Activated CD8-positive, alpha-beta memory T cell treated with anti-CD3 and anti-CD28 coated beads for 1 hour (primary cell): ENCODE results near the gene D2HGDH.

ENCODE experiments used
- DNase-seq, 2 donors: peaks; one replicate each; pipeline ENCODE4 v3.0.0-alpha.2; 2020; ENCODE audit warnings: low read depth in 1 of 2; ENCODE audit errors: extremely low read depth in 1 of 2

Gene D2HGDH

DNA sequence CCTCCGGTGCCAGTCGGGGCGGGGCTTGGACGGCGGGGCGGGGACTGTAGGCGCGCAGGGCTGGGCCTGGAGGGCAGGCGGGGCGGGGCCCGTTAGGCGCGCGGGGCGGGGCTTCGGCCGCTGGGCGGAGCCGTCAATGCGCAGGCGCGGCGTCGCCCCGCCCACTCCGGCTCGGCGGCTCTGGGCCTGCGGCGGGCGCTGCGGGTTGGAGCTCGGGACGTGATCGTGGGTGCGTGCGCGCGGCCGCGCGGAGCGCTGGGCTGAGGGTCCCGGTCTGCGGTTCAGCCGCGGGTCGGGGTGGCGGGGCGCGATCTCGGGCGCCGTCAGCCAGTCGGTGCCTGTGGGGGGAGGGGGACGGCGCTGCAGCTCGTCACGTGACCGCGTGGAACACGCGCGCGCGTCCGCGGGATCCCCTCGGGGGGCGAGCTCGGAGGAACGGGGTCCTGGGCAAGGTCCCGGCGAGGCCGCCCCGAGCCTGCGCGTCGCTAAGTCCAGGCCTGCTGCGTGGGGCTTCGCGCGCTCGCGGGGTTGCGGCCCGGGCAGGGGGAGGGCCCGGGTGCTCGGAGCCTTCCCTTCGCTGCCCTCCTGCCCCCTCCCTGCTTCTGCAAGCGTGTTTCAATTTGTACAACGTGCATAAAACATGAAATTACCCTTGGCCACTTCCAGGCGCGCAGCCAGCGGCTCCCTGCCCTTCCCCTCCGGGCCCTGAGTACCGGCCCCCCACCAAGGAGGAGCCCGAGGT is at the start of gene D2HGDH:
Gene D2HGDH, plus strand, starts transcription at position 164 of the 742 bp plus-strand sequence. CDS start 595 bp downstream, outside the sequence.
- DNase-seq, result peak; percentile 82 to 93

DNA sequence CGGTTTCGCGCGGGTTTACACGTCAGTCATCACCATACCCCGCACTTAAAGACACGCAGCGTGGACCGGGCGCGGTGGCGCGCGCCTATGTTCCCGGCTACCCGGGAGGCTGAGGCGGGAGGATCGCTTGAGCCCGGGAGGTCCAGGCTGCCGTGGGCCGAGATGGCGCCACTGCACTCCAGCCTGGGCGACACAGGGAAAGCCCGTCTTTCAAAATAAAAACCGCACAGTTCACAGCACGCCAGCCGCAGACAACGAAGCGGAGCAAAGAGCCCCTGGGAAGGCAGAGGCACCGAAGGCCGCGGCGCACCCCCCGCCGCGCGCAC is 48.1 kb upstream of the D2HGDH start:
- no peak for DNase-seq

DNA sequence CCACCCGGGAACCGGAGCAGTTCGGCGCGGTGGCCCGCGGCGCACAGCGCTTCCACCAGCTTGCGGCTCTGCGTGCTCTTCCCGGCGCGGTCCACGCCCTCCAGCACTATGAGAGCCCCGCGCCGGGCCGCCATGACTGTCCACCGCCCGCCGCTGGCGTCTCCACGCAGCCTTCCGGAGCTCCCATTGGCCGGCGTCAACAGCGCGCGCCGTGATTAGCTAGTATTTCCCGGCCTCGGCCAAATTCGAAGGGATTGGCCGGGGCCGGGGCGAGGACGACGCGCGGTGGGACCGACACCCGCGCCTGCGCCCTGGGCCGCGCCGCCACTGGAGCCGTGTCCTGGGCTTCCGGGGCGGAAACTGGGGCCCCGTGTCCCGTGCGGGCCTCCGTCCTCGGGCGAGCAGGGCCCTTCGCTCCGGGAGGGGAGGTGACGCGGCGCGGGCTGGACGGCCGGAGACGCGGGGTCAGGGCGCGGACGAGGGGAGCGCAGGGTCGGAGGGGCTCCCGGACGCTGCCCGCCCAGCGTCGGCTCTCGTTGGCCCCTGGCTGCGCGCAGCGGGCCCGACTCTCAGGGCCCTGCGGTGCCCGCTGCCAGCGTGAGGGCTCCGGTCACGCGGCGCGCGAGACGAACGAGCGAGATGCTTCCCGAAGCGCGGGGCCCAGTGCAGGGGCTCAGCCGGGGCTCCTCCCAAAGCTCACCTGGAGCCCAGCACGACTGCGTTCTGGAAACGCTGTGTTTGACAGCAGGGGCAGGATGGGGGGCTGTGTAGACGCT is 47.6 kb upstream of the D2HGDH start, which contains the start of gene DTYMK:
Gene DTYMK, minus strand, starts transcription at position 166 of the 776 bp plus-strand sequence. Its CDS starts 32 bp downstream, at position 134.
- peak; percentile 80 to 95 for DNase-seq

DNA sequence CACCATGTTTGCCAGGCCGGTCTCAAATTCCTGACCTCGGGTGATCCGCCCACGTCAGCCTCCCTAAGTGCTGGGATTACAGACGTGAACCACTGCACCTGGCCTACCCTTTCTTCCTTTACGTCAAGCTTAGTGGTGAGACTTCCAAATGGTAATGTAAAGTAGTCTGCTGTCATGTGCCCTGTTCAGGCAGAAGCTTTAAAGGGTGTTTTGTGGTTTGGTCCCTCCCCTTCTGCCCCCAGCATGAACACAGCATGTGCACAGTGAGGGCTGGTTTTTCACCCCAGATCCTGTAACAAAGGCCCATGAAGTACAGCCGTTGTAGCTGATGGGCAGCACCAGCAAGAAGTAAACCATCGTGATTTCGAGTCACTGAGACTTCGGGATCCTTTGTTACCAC is 45.1 kb upstream of the D2HGDH start:
- DNase-seq, result no peak

DNA sequence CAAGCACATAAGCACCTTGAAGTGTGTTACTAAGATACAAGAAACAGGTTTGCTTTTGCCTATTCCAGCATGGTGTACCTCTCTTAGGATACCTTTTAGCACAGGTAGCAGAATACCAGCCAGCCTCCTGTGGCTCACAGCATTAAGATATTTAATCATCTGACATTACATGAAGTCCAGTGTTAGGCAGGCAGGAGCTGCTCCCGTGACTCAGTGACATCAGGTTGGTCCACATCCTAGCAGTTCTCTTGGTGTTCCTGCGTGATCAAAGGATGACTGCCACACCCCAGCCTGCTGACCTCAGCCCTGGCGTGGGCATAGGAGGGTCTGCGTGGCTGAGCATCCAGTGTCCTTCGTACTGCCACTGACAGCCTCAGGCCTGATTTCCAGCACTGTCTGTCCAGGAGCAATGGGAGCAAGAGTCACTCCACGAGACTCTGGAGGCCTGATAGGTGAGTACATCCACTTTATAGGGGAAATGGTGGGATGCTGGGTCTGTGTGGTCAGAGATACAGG is 44.2 kb upstream of the D2HGDH start:
- no peak for DNase-seq

DNA sequence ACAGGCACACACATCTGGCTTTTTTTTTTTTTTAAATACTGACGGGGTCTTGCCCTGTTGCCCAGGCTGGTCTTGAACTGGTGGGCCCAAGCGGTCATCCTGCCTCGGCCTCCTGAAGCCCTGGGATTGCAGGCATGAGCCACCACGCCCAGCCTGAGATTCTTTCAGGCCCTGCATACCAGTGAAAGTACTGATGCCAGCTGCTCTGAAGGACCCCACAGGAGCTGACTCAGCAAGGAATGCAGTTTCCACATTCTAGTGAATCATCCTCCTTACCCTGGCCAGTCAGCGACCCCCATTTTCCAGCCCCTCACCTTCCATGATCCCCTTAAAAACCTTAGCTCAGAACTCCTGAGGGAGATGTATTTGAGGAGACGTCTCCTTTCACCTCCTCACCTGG is 42.0 kb upstream of the D2HGDH start:
- no peak for DNase-seq

DNA sequence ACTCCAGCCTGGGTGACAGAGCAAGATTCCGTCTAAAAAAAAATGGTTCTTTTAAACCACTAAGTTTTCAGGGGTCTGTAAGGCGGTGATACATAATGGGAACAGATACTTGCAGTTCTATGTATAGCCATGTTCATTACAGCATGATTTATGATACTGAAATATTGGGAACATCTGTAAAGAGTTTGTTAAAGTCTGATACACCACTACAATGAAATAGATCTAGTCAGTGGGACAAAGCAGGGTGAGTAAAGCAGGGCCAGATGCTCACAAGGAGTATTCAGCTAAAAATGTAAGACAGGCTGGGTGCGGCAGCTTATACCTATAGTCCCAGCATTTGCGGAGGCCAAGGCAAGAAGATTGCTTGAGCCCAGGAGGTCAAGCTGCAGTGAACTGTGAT is 38.8 kb upstream of the D2HGDH start:
- DNase-seq, result no peak

DNA sequence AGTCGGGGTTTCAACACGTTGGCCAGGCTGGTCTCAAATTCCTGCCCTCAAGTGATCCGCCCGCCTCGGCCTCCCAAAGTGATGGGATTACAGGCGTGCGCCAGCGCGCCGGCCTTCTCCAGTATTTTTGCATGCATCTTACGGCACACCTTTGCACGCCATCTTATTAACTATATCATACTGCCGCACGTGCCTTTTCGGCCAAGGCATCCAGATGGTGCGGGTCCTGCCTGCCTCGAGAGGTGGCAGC is 33.4 kb upstream of the D2HGDH start:
- no peak for DNase-seq

DNA sequence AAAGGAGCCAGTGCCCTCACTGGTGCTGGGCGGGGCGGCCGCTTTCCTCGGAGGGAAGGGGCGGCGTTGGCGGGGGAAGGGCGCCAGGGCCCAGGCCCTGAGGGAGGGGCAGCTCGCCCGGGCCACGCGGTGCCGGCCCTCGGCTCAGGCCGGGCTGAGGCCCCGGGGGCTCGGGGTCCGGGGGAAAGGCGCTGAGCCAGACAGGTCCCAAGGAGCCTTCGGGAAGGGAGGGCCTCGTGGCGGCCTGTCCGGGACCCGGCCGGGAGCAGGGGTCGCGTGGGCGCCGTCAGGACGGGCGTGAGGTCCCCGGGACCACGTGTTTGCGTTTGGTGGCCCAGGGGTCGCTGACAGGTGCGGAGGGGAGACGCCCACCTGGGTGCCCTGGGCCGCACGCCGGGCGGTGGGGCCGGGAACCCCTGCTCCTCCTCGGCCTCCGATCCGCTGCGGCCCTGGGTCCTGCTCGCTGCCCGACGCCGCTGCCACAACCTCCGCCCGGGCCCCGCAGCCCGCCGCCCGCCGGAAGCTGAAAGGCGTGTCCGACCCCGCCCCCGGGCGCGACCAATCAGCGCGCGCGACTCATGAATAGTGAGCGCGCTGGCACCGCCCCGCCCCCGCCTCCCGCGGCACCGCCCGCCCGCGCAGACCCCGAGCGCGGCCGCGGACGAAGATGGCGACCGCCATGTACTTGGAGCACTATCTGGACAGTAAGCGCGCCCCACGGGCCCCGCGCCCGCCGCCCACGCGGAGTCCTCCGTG is 32.9 kb upstream of the D2HGDH start, which contains the start of gene ING5:
Gene ING5, plus strand, starts transcription at position 641 of the 756 bp plus-strand sequence. Its CDS starts 27 bp downstream, at position 668.
- peak; percentile 78 to 98 for DNase-seq

DNA sequence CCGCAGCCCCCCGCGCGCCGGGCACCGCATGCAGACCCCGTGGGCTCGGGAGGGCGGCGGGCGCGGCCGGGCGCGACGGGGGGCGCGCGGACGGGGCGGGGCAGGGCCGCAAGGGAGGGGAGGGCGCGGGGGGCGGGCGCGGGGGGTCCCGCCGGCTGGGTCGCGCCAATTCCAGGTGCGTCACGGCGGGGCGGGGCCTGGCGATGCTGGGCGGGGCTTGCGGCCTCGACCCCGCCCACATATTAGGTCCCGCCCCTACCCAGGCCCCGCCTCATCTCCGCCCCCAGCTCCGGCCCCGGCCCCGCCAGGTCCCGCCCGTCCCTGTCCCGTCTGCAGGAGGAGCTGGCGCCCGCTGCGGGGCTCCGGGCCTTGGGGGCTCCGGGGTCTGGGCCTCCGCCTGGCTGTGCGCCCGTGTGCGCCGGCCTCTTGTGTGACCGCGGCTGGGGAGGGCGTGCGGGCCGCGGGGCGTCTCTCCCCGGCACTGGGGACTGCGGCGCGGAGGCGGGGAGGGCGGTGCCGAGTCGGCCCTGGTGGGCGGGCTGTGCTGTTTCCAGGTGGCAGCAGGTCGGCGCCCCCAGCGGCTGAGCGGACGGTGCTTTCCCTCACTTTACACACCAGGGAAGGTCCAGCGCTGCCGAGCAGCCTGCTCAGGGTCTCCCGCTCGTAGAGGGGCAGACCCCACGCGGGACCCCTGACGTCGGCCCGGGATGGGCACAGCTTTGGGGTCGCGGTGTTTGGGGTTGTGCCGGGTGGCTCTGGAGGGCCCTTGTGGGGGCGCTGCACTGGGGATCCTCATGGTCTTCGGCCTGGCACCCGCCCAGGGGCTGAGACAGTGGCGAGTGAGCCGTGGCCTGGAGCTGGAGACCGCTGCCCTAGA is 32.0 kb upstream of the D2HGDH start:
- peak; percentile 84 to 86 for DNase-seq

DNA sequence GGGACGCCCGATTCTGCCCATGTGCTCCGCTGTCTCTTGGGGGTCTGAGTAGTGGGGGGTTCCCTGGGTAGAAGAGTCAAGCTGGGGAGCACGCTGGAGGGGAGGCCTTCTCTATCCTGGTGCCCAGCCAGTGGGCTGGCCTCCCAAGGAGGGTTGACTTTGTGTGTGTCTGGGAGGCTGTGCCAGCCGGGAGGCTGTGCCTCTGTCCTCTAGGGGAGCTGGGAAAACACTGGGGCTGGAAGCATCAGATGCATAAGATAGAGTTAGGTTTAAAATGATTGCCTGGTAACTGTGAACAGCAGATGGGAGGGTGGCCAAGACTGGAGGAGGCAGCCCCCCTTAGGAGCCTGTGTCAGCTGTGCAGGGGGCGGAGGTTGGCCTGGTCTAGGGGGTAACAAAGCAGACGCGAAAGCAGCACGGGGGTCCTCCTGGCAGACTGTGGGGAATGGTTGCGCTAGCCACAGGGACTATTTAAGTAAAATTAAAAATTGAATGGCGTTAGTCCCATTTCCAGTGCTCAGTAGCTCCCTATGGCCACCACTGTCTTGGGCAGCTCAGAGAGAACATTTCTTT is 31.3 kb upstream of the D2HGDH start:
- DNase-seq, result no peak

DNA sequence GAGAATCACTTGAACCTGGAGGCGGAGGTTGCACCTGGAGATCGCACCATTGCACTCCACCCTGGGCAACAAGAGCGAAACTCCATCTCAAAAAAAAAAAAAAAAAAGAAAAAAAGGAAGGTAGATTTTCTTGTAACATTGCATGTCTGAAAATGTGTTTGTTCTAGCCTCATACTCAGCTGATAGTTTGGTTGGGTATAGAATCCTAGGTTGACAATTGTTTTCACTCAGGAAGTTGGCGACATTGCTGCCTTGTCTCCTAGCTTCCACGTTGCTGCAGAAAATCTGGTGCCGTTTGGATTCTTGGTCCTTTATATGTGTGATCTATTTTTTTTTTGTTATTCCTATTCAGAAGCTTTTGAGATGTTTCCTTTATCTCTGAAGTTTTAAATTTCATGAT is 27.9 kb upstream of the D2HGDH start:
- DNase-seq, result no peak

DNA sequence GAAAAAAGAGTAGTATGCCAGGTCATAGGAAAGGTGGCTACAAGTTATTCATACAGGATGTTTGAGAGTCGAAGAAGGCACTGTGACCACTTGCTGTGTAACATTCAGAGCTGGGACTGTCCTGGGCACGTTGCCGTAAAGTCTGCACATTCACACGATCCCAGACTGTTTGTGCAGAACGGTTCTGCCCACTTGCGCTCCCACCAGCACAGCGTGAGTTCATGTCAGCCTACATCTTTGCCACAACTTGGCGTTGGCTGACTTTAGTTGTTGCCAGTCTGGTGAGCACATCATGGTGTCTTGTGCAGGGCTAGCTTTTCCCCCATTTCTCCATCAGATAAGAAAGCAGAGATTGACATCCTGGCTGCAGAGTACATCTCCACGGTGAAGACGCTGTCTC is 25.6 kb upstream of the D2HGDH start:
- DNase-seq, result no peak

DNA sequence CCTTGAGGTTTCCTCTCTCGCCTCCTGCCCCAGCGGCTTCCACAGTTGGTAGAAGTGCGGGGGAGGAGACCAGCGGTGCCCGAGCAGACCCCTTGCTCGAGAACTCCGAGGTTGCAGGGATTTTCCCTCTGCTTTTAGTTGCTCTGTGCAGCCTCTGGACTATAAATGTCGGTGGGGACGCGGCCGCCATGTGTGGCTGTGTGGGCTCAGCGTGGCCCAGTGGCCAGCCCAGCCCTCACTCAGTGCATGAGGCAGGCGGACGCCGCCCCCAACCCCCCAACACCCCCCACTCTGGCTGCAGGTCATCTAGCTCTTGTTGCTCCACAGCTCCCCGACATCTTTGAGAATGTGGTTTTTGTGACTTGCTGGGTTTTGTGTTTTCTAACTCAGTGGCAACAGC is 15.3 kb upstream of the D2HGDH start:
- DNase-seq, result no peak

DNA sequence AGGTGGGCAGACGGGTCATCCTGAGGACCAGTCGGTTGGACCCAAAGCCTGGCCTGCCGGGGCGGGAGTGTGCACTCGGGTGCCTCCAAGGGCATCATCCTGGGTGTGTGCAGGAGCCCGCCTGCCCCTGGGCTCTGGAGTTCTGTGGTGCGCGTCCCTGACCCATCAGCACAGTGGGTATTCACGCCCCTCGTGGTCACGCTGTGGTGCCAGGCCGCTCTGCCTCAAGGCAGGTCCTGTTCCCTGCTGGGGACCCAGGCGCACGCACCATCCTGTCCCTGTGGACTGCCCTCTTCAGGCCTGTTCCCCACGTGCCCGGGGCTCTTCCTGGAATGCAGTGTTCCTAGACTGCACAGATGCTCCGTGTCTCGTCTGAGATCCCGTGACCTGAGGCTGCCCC is 14.3 kb upstream of the D2HGDH start:
- no peak for DNase-seq

DNA sequence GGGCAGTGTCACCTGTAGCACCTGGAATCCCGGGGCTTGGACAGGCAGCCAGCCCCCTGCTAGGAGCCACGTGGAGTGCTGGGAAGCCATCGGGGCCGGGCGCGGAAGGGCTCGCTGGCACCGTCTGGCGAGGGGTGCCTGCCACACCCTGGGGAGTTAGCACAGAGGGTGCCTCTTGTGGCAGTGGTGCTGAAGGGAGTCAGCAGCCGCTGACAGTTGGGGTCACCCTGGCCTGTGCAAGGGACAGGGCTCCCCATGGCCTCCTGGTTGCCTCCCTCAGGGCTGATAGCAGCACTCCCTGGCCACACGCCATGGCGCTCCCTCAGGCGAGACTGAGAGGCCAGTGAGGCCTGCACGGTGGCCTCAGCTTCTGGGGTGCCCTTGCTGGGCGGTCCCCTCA is 13.9 kb upstream of the D2HGDH start:
- no peak for DNase-seq

DNA sequence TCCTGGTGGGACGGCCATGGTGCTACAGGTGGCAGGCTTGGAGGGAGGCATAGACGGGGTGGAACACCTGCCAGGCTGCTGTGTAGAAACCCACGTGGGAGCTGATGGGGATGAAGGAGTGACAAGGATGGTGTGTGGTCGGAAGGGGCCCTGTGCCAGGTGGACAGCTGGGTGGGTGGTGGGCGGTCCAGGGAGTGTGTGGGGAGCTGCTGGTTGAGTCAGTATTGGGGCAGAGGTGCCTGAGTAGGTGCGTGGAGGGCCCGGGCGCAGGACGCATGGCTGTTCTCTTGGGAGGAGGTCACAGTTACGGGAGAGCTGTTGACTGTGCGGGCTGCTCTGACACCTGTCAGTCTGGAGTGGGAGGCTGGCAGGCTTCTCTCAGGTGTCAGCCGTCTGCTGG is 12.6 kb upstream of the D2HGDH start:
- no peak for DNase-seq

DNA sequence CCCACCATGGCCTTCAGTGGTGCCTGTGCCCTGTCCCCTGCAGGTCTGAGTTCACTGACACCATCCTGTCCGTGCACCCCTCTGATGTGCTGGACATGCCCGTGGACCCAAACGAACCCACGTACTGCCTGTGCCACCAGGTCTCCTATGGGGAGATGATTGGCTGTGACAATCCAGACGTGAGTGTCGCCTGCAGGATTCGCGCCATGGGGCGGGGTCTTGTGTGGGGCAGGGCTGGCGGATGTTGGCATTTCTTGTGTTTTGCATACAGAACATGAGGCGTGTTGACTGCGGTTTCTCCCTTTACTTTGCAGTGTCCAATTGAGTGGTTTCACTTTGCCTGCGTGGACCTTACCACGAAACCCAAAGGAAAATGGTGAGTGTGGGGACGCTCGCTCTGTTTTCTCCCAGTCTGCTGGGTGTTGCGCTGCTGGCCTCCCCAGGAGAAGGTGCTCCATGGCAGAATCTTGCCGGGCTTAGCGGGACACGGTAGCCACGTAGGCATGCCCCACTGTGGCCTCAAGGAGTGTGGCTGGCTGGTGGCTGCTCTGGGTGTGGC is 11.5 kb upstream of the D2HGDH start:
- no peak for DNase-seq

DNA sequence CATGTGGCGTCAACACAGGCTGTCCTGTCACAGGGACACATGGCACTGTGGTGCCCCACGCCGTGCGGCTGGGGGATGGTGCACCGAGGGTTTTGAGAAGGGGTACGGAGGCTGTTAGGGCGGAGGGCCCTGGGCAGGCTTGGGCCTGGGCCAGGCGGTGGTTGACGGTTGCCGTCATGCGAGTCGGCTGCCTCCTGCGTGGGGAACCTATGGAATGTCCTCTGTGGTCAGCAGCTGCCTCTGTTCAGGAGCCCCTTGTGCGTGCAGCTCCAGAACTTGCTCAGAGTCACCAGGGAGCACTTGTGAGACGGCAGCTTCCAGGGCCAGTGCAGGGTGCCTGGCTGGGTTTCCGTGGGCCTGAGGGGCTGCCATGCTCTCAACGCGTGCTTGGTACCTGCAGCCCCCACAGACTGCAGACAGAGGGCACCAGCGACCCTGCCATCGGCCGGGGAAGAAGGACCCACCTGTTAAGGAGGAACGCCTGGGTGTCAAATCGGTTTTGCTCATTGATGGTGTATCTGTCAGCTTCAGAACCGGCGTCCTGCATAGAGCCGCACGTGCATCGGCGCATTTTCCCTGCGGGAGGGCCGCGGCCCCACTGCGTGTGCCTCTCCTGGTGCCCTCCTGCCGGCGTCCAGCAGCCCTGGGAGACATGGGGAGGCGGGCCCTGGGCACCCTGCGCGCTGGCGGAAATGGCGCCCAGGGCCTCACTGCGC is 10.0 kb upstream of the D2HGDH start:
- no peak for DNase-seq
